Fibroblast of the aortic adventitia (primary cell): Measurements from ENCODE around the gene ABTB2. TPM values are rescaled to one million over a fixed set of nuclear protein-coding genes. Genes with fewer than 3 reads are reported as not detected.

Experiments
- DNase-seq: peaks from one replicate; pipeline ENCODE4 v3.0.0-alpha.2; 2010; ENCODE audit warnings: low read depth
- H3K4me3 ChIP-seq: 2 replicates; pipeline ENCODE4 v1.5.1; 2011; ENCODE audit warnings: low read depth, mild to moderate bottlenecking, control low read depth, low read length, moderate library complexity
- CTCF ChIP-seq: IDR thresholded peaks from 2 replicates; pipeline ENCODE4 v1.5.1; 2011; ENCODE audit warnings: mild to moderate bottlenecking, low read length, control low read depth, inconsistent platforms; ENCODE audit not compliant: insufficient read depth
- total RNA-seq: library from RNA; depleted of rRNA; stranded (reverse); fragments of >200 nt; gene quantifications from 2 replicates; pipeline ENCODE4 v1.2.3, GENCODE V29; 2012; ENCODE audit warnings: low replicate concordance

ABTB2 gene
- 0.82 and 1.7 TPM in 2 replicates for total RNA-seq

- DNase-seq, result peak; percentile 97
- H3K4me3 ChIP-seq, result peak within 1 kb of the TSS; percentile 76
- no peak for TF ChIP-seq CTCF
These were observed at the start of gene ABTB2 for GRCh38 chr11:34357701-34358257. TSS of gene ABTB2 (minus strand) at chr11:34358010.

GRCh38 chr11:34407121-34407813 is 49.5 kb upstream of the ABTB2 start:
- DNase-seq, result no peak
- no peak for TF ChIP-seq CTCF
- H3K4me3 ChIP-seq, result no peak overlapping the region

GRCh38 chr11:34406413-34406812 is 48.6 kb upstream of the ABTB2 start:
- H3K4me3 ChIP-seq, result no peak overlapping the region
- no peak for TF ChIP-seq CTCF
- no peak for DNase-seq

GRCh38 chr11:34405079-34405858 is 47.5 kb upstream of the ABTB2 start:
- peak; percentile 43 for DNase-seq
- peak overlapping the region; percentile 7 for H3K4me3 ChIP-seq
- TF ChIP-seq CTCF, result no peak

- no peak for TF ChIP-seq CTCF
- DNase-seq, result no peak
- no peak overlapping the region for H3K4me3 ChIP-seq
These were observed 46.5 kb upstream of the ABTB2 start for GRCh38 chr11:34404280-34404679.

GRCh38 chr11:34403431-34403830 is 45.6 kb upstream of the ABTB2 start:
- no peak for TF ChIP-seq CTCF
- H3K4me3 ChIP-seq, result no peak overlapping the region
- peak; percentile 21 for DNase-seq
